Neural cell (in vitro differentiated cells): ENCODE results near the gene MALAT1.
A peak's percentile ranks its signal among the peaks of the same experiment; 100 is the strongest.

Experiments
- CTCF ChIP-seq: fragments of 450-650 bp; IDR thresholded peaks from 2 replicates; pipeline ENCODE4 v1.5.1; 2014; ENCODE audit warnings: antibody characterized with exemption, mild to moderate bottlenecking, moderate library complexity; ENCODE audit not compliant: poor library complexity, severe bottlenecking
- EP300 ChIP-seq: fragments of 450-650 bp; conservative IDR thresholded peaks from 2 replicates; pipeline ENCODE4 v1.6.1; 2014; ENCODE audit warnings: antibody characterized with exemption, mild to moderate bottlenecking, moderate library complexity; ENCODE audit not compliant: poor library complexity, severe bottlenecking
- EZH2 ChIP-seq: fragments of 200-600, 300-800 bp; shearing (Covaris generic), sonication (generic); IDR thresholded peaks from 2 replicates; pipeline ENCODE4 v1.6.1; 2014; ENCODE audit warnings: antibody characterized with exemption, low read length, borderline replicate concordance, mild to moderate bottlenecking; ENCODE audit not compliant: insufficient read depth, poor library complexity, severe bottlenecking
- MXI1 ChIP-seq: fragments of 450-650 bp; conservative IDR thresholded peaks from 2 replicates; pipeline ENCODE4 v1.6.1; 2014; ENCODE audit warnings: antibody characterized with exemption, mild to moderate bottlenecking; ENCODE audit not compliant: poor library complexity, severe bottlenecking
- POLR2AphosphoS5 ChIP-seq: IDR thresholded peaks from 2 replicates; pipeline ENCODE4 v1.6.1; 2012
- RAD21 ChIP-seq: fragments of 450-650 bp; conservative IDR thresholded peaks from 2 replicates; pipeline ENCODE4 v1.6.1; 2014; ENCODE audit warnings: antibody characterized with exemption, mild to moderate bottlenecking, moderate library complexity
- REST ChIP-seq: IDR thresholded peaks from 2 replicates; pipeline ENCODE4 v1.6.1; 2012; ENCODE audit warnings: borderline replicate concordance
- SMC3 ChIP-seq: fragments of 450-650 bp; conservative IDR thresholded peaks from 2 replicates; pipeline ENCODE4 v1.6.1; 2014; ENCODE audit warnings: antibody characterized with exemption, mild to moderate bottlenecking, moderate library complexity; ENCODE audit not compliant: poor library complexity
- TAF1 ChIP-seq: IDR thresholded peaks from 2 replicates; pipeline ENCODE4 v1.6.1; 2012; ENCODE audit warnings: low read depth

- no peak for TF ChIP-seq CTCF
- no peak for TF ChIP-seq EP300
- TF ChIP-seq TAF1 = peak; percentile 49
- TF ChIP-seq POLR2AphosphoS5 = peak; percentile 82
- TF ChIP-seq EZH2 = no peak
- TF ChIP-seq REST = peak; percentile 65
- no peak for TF ChIP-seq SMC3
- peak; percentile 42 for TF ChIP-seq MXI1
- no peak for TF ChIP-seq RAD21
These were observed 2.8 kb downstream of the MALAT1 start for GRCh38 chr11:65501472-65502273.
